Medulla oblongata (tissue), 1 donor: Measurements from ENCODE around the gene DDX1.

ENCODE experiments used
- DNase-seq: peaks from one replicate; pipeline ENCODE4 v3.0.0-alpha.2; 2015; ENCODE audit errors: extremely low spot score

The DDX1 gene

DNA sequence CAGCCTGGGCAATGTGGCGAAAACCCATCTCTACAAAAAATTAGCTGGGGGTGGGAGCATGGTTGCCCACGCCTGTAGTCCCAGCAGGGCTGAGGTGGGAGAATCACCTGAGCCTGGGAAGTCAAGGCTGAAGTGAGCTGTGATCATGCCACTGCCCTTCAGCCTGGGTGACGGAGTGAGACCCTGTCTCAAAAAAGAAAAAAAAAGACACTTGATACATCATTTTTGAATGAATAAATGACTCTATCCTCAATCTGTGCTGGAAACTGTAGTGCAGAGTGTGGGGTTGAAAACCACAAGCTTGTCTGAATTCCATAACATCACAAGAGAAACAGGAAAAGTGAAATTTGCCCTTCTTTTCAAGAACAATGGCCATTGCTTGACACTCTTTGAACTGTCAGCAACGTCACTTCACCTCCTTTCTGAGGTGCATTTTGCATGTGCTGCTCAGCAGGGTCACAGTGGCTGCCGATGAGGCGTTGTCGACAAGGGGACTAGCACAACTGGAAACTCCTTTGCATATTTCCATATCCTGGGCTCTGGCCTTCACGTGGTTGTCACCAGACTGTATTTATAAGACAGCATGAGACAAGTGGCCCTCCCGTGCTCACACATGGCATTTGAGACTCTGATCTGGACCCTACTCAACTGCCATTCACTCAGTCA lies 54.2 kb downstream of the DDX1 start:
- DNase-seq, result no peak

DNA sequence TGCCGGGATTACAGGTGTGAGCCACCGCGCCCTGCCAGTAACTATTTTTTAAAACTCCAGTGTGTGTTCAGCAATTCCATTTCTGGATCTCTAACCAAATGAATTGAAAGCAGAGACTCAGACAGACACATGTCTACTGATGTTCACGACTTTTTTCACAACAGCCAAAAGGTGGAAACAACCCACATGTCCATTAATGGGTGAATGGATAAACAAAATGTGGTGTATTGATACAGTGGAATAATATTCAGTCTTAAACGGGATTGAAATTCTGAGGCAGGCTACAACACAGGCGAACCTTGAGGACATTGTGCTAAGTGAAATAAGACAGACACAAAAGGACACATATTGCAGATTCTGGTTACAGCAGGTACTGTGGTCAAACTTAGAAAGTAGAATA lies 55.0 kb downstream of the DDX1 start:
- no peak for DNase-seq

DNA sequence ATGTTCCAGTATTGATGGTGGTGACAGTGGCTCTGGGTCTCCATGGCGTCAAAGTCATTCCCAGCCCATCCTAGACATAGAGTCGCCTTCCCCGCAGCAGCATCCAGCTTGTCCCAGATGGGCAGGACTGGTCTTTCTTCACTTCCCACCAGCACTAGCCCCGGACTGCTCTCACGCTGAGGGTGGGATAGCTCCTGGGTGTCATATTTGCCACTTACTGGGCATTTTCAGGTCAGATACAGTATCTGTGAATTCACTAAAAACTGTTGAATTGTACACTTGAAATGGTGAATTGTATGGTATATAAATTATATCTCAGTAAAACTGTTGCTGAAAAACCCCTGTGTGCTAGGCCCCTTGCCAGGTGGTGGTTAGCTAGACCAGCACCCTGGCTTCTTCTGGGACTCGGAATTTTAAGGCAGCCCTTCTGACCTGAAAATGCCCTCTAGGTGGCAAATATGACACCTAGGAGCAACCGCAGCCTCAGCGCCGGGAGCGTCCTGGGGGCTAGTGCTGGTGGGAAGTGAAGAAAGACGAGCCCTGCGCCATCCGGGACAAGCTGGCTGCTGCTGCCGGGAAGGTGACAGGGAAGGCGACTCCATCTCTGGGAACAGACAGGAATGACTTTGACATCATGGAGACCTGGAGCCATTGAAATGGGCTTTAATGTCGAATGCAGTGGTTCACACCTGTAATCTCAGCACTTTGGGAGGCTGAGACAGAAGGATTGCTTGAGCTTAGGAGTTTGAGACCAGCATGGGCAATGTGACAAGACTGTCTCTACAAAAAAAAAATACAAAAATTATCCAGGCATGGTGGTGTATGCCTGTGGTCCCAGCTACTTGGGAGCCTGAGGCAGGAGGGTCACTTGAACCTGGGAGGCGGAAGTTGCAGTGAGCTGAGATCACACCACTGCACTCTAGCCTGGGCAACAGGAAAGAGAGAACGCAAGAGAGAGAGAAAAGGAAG lies 56.2 kb downstream of the DDX1 start:
- DNase-seq, result no peak

DNA sequence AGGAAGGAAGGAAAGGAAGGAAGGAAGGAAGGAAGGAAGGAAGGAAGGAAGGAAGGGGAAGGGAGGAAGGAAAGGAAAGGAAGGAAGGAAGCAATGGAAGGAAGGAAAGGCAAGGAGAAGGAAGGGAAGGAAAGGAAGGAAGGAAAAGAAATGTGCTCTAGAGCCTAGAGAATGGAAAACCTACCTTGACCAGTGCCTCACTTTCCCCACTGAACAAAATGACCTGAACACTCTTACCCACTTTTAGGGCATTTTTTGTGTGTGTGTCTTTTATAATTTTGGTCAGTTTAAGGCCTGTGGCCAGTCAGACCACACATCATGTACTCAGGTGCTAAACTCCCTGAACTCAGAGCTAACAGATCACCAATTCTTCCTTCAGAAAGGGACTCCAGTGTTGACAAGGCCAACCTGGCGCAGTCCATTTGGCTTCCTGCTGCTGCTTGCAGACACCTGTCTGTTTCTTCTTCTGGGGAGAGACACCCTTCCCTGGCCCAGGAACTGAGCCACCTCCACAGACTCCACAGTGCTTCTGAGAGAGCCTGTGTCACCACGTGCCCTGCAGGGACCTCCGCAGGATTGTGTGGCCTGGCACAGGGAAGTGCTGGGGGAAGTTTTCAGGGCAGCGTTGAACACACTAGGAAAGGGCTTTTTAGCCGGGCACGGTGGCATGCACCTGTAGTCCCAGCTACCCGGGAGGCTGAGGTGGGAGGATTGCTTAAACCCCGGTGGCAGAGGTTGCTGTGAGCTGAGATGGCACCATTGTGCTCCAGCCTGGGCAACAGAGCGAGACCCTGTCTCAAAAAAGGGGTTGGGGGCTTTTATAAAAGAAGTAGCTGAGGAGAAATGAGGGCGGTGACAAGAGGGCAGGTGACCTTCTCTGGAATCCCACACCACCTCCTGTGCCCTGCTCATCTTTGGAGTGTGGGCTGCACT lies 57.2 kb downstream of the DDX1 start:
- no peak for DNase-seq

DNA sequence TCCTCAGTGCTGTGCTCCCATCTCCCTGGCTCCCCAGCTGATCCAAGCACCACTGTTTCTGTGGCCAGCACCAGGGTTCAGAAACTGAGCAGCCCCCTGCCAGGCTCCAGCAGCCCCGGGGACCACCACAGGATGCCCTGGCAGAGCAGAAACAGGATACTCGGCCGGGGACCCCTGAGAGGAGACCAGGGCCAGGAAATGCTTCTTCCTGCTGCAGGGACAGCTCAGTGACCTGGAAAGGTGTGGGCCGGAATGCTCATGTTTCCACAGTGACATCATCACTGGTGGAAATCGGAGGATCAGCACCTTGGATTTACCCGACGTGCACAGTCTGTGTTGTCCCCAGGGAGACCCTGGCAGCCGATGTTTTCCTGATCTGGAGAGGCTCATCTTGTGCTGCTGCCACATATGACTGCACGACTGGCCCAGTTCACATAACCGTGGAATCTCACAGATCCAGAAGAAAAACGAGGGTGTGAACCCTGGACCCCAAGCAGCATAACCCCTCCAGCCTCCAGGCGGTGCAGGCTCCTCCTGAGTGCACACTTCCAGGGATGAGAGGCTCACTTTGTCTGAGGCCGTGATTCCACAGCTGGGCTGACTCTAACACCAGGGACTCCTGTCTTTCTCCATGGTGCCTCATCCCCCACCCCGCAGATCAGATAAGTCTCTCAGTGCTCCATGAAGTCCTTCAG lies 58.0 kb downstream of the DDX1 start:
- DNase-seq, result no peak

DNA sequence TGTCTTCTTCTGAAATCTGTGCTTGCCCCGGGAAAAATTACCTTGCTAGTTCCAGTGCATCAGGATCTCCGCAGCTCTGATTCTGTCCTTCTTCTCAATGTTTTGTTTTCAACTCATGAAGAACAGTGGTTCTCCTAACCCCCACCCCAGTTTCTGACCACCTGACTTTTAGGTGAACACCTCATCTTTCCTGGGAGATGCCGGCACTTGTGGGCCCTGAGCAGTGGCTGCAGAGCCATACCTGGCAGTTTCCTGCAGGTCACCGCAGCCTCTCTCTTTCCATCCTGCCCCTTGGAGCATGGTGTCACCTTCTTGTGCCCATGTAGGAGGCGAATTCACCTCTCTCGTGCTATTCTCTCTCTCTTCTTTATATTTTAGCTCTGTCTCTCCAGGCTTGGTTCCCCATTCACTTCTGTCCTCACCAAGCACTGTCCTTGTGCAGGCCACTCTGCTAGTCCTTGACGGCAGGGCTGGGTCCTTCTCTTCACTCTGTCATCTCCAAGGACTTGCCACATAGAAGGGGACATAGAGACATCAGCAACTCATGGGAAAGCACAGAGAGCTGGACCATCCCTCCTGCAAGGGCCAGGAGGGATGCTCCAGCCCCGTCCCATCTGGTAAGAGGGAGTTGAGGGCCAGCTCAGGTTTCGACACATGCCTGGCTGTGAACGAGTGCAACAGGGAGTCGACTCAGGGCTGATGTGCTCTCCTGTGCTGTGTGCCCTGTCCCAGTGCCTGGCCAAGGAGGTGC lies 59.1 kb downstream of the DDX1 start:
- no peak for DNase-seq

DNA sequence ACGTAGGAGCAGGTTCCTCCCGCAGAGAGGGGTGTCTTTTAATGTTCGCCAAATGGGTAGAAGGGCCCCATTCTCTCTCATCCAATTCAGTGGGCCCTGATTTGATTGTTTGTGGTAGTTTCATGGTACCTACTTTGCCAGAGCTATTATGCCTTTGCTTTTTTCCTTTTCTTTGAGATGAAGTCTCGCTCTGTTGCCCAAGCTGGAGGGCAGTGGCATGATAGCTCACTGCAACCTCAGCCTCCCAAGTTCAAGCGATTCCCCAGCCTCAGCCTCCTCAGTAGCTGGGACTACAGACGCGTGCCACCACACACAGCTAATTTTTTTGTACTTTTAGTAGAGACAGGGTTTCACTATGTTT lies 59.7 kb downstream of the DDX1 start:
- no peak for DNase-seq

DNA sequence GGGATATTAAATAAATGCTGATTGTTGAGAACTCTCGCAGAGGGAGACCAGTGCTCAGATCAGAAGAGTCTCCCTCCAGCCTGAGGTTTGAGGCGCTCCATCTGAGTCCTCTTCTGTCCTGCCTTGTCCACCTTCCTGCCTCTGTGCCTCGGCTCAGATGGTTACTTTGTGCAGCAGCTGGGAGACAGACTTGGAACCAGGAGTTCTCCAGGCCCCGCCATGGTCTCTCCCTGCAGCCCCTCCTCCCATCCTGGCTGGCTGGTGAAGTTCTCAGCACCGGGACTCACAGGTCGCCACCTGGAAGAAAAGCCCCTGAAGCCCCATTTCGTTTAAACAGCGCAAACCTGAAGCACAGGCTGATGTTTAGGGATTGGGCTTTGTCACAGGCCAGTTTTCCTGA lies 60.6 kb downstream of the DDX1 start:
- no peak for DNase-seq

DNA sequence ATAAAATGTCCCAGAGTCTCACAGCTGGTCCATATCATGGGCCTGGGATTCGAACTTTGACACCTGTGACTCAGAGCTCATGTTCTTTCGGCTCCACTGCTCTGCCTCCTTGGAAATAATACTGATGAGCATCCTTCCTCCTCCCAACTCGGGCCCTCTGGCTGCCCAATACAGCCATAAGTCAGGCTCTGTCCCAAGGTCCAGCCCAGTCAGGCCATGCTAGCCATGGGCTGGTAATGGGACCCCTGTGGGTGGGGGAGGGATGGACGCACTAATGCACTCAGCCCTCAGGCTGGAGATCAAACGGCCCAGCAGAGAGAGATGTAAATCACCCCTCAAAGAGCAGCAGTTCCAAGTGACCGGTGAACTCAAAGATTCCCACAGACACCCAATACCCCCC lies 61.1 kb downstream of the DDX1 start:
- no peak for DNase-seq

DNA sequence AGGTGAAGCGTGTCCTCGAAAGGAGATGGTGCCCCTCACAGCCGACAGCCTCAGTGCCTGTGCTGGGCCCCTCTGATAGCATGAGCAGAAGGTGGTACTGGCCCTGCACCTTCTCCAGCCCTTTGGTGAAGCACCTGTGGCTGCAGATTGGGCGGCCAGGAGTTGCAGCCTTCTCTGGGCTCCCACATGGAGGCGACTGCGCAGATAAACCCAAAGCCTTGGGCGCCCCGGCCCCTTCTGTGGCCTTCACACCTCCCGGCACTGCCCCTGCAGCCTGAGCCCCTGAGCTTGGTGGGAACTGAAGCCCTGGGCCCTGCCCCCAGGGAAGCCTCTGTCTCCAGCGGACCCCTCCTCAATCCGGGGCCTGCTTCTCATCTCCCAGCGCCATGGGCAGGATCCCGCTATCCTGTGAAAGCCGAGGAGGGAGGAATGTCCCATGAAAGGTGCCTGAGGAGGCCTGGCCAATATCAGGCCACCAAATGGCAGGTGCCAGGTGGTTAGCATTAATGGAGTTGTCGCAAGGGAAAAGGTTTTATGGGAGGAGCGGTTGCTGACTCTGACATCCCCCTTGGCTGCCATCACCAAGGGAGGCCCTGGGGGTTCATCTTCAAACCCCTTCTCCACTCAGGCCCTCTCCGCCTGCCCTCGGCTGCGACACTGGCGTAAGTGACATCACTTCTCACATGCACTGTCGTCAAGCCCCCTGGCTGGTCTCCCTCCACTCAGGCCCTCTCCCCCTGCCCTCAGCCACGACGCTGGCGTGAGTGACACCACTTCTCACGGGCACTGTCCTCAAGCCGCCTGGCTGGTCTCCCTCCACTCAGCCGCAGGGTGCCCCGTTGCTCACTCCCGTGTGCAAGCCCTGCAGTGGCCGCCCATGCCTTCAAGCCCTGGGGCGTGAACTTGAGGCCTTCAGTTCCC lies 62.4 kb downstream of the DDX1 start:
- DNase-seq, result no peak

DNA sequence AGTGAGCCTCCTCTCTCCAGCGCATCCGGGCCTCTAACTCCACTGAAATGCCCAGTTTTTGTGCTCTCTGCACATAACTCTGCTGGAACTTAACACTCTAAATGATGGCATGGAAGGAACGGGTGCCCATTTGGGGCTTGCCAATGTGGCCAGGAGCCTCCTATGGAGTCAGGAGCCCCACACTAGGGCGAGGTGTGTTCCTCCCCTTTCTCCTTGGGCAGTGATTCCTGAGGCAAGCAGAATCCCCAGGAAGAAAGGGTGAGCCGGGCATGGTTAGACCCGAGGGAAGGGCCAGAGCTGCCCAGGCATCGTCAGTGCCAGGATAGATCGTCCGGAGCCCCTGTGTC lies 63.0 kb downstream of the DDX1 start:
- no peak for DNase-seq

DNA sequence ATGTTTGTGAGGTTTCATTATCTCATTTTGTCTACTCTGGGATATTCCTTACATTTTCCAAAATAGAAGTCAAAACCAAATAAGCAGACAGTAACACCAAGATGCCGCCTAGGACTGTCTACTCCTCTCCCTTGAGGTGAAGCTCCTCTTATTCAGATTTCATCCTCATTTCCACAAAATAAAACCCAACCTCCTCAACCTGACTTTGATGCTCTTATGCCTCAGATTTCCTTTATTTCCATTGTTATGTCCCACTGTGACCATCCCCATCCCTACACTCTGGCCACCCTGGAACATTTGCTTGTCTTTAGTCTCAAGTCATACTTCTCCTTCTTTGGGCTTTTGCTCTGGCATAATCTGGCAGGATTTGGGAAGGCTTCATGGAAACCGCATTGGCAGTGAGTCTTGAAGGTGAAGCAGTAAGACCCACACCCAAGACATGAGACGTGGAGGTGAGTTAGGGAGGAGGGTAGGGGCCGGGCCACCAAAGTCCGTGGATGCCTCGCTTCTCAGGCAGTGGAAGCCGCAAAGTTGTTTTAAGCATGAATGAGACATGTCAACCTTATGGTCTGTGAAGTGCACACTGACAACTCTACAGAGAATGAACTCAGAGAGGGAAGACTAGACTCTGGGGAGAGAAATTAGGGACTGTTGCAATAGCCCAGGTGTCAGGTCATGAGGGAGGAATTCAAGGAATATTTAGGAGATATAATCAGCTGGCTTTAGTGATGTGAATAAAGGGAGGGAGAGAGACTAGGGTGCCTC lies 63.6 kb downstream of the DDX1 start:
- DNase-seq, result no peak

DNA sequence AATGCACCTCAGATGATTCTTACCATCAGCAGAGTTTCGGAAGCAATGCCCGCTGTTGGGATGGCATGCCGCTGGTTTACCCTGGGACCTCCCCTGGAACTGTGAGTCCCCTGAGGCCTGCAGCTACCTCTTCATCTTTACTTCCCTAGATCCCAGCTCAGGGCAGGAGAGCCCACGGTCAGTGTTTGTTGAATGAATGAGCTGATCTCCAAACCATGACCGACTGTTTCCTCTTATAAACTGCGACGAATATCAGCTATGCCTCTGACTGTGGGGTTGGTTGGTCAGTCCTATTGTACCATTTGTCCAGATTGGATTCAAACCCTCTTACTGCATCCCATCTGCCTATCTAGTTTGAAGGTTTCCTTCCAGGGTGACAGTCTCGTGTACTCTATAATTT lies 64.4 kb downstream of the DDX1 start:
- no peak for DNase-seq

DNA sequence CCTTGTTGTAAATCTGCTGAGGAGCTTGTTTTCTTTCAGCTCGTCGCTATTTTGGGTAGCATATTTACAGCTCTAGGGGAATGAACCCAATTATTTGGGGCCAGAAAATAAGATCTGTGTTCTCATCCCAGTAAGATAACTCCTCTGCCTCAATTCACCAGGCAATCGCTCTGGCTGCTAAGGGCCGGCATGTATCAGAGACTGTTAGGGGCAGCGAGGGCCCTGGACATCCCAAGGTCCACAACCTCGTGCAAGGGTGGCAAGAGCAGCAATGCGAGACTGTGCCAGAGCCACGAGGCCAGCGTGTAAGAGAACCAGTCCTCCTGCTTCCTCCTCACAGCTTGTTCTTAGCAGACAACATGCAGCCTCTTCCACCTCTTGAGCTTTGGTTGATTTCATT lies 66.1 kb downstream of the DDX1 start:
- DNase-seq, result no peak

DNA sequence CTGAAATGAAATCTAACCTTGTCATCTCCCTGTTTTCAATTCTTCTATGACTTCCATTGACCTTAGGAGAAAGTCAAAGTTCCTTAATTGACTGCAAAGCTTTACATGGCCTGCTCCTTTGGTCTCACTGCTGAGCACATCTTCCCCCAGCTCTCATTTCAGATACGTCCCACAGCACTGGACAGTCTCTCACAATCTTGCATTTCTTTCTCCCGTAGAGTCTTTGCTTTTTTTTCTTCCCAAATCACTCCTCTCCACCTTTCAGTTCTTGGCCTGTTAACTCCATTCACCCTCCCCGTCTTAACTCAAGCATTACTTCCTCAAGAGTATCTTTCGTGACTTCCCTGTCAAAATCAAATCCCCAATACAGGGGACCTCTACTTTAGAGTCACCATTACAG lies 67.2 kb downstream of the DDX1 start:
- no peak for DNase-seq

DNA sequence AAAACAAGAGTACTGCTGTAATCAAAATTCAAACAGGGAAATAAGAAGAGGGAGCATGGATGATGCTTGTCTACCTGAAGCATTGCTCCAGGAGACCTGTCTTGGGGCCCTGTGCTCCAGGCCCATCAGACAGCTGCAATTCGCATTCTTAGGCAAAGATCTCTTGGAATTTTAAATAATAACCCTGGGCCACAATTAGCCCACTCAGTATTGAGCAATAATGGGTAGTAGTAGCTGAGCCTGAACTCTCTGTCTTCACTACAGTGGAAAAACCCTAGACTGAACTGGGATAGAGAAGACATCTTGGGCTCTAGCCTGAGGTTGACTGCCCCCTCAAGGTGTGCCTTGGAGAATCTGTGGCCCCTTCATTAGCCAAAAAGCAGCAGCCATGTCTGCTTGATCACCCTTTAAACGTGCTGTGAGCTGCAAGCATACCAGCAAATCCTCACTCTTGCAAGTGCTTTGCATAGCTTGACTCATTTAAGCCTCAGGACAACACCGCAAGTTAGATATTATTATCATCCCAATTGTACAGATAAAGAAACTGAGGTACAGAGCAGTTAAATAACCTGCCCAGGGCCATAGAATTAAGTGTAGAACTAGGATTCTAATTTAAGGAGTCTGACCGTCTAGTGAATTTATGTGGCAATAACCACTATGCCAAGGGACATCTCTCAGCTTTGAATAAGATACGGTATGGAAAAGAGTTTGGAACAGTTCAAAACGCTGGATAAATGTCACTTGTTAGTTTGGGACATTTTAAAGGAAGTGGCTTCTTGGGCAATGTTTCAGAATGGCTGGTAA lies 69.0 kb downstream of the DDX1 start:
- DNase-seq, result no peak

DNA sequence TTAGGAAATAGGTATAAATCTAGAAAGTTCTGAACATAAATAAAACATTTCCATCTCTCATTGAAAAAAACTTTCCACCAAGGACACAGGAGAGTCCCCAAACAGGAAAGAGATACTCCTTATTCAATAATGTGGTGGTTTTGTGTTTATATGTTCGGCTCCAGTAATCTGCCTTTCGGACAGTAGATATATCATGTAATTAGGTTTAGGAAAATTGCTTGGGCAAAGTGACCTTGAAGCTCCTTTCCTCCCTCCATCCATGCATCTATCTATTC lies 69.6 kb downstream of the DDX1 start:
- no peak for DNase-seq

DNA sequence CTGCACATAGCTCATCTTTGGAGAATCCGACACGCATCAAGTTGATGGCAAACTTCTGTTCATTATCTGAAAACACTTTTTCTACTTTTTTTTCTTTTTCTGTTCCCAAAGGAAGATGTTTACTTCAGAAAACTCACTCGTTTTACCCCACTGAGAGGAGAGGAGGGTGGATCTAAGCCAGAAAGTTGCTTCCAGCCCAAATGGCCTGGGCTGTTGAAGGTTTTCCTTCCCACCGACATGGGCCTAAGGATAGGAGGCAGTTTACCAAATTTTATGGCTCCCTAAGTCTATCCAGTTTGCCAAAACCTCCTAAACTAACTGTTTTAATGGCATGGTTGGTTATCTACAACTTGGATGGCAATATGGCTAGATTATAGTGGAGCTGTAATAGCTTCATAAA lies 70.4 kb downstream of the DDX1 start:
- DNase-seq, result no peak

DNA sequence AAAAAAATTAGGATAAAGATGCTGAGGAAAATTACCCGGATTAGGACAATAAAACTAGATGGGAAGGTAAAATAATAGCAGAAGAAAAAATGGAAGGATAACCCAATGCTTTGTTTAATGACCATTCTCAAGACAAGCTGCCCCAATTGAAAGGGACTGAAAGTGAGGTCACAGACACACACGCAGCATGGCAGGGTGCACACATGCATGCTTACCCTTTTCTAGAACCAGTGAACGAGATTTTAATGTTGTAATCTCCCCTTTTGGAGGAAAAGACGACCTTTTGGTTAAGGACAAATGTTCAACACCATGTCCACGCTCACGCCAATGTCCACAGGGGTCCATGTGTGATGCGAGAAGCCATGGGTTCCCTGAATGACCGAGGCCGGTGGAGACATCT lies 70.9 kb downstream of the DDX1 start:
- no peak for DNase-seq
